ENCODE results near the gene AMOTL2.

The AMOTL2 gene

DNA sequence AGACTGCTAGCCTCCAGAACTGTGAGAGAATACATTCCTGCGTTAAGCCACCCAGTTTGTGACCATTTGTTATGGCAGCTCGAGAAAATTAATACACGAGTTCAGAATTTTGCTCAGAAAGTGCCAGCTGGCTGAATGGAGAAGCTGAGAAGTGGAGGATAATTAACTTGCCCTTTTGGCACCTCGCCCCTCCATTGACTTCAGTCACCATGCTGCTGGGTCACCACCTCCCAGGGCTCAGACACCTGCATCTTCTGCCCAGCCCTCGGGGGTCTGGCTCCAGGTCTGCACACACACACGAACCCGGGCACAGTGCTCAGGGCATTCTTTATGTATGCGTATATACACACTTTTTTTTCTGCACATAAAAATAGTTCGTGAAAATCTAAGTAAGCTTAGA lies 32.0 kb downstream of the AMOTL2 start:
- TF ChIP-seq, protein P1, sequence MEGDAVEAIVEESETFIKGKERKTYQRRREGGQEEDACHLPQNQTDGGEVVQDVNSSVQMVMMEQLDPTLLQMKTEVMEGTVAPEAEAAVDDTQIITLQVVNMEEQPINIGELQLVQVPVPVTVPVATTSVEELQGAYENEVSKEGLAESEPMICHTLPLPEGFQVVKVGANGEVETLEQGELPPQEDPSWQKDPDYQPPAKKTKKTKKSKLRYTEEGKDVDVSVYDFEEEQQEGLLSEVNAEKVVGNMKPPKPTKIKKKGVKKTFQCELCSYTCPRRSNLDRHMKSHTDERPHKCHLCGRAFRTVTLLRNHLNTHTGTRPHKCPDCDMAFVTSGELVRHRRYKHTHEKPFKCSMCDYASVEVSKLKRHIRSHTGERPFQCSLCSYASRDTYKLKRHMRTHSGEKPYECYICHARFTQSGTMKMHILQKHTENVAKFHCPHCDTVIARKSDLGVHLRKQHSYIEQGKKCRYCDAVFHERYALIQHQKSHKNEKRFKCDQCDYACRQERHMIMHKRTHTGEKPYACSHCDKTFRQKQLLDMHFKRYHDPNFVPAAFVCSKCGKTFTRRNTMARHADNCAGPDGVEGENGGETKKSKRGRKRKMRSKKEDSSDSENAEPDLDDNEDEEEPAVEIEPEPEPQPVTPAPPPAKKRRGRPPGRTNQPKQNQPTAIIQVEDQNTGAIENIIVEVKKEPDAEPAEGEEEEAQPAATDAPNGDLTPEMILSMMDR (IDR thresholded peaks at IDR 0.05; ENCODE audit: low read depth, low read length): no peak
- H3K4me3 ChIP-seq (ENCODE audit: low read depth, low read length): no peak overlapping the region

DNA sequence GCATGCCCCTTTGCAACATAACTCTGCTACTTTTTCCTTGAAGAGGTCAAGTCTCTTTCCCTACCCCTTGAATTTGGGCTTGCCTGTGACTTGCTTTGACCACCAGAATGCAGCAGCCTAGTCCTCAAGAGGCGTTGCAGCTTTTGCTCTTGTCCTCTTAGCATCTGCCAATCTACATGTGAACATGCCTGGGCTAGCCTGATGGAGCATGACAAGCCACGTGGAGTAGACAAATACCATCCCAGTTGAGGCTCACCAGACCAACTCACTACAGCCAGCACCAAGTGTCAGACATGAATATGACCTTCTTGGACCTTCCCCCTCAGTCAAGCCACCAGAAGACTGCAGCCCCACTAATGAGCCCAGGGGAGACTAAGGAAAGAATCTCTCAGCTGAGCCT lies 32.9 kb downstream of the AMOTL2 start:
- TF ChIP-seq, protein P1 (IDR thresholded peaks at IDR 0.05; ENCODE audit: low read depth, low read length): no peak
- no peak overlapping the region for H3K4me3 ChIP-seq (ENCODE audit: low read depth, low read length)

DNA sequence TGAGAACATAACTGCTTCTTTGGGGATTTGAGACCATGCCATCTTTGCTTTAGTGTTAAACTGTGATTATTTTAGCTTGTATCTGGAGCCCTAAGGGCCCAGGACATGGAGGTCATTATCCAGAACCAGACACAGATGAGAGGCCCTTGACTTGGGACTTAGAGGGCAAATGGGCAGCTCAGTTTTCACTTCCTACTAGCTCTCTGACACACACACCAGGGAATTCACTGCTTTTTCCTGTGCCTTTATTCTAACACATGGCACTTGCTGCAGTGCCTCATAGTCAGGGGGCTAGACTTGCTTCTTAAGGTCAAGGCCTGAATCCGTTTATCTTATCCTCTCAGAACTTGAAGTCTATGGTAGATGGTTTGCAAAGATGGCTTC lies 33.3 kb downstream of the AMOTL2 start:
- TF ChIP-seq, protein P1 (IDR thresholded peaks at IDR 0.05; ENCODE audit: low read depth, low read length): no peak
- no peak overlapping the region for H3K4me3 ChIP-seq (ENCODE audit: low read depth, low read length)

DNA sequence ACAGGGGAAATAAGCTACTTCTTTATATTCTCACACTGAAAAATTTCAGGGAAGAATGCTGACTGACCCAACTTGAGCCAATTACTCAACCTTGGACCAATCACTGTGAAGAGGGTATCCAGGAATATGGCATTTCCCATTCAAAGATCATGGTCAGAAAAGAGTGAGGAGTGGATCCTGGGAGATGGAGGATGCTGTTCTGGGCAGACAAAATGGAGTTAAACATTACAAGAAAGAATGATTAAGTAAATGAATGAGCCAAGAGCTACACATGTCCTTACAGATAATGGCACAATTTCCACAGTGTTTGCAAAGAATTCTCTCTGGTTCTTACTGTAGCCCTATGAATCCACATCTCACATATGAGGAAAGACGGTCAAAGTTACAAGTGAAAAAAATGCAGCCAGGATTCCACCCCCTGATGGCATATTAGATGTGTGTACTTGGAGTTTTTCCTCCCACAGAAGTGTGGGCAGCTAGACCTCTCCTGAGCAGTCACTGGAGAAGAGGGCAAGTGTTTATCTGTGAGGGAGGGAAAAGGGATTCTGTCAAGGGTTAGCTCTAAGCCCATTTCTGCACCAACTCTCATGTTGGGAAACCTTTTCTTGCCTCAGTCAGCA lies 33.8 kb downstream of the AMOTL2 start:
- TF ChIP-seq, protein P1 (IDR thresholded peaks at IDR 0.05; ENCODE audit: low read depth, low read length): no peak
- H3K4me3 ChIP-seq (ENCODE audit: low read depth, low read length): no peak overlapping the region

DNA sequence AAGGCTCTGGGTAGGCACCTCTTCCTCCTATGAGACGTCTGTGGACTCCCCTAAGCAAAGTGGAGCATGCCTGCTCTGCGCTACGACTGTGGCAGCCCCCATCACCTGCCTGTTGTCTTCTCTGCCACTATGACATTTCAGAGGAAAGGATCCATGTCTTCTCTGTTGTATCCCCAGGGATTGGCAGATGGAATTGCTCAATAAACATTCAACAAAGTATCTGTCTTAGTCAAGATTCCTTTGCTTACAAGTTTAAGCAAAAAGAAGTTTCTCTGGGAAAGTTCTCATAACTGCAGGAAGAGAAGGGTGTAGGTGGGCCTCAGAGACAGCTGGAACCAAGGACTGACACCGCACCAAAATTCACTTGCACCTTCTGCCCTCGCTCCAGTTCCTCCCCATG lies 34.3 kb downstream of the AMOTL2 start:
- no peak overlapping the region for H3K4me3 ChIP-seq (ENCODE audit: low read depth, low read length)
- TF ChIP-seq, protein P1 (IDR thresholded peaks at IDR 0.05; ENCODE audit: low read depth, low read length): no peak

DNA sequence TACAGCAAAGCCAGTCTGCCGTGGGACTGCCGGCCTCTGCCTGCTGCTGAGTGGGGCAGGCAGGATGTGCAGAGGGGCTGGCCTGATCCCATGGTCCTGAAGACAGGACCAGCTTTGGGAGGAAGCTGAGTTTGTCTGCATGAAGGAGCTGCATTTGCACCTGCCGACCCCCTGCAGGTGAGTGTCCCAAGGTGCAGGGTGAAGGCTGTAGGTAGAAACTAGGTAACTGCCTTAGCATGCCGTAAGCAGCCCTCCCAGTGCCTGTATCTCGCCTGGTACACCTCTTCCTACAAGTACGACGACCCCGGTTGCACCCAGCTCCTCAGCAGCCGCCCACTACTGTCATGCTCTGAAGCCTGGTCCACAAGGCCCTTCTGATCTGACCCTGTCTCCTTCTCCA lies 34.9 kb downstream of the AMOTL2 start:
- TF ChIP-seq, protein P1 (IDR thresholded peaks at IDR 0.05; ENCODE audit: low read depth, low read length): no peak

DNA sequence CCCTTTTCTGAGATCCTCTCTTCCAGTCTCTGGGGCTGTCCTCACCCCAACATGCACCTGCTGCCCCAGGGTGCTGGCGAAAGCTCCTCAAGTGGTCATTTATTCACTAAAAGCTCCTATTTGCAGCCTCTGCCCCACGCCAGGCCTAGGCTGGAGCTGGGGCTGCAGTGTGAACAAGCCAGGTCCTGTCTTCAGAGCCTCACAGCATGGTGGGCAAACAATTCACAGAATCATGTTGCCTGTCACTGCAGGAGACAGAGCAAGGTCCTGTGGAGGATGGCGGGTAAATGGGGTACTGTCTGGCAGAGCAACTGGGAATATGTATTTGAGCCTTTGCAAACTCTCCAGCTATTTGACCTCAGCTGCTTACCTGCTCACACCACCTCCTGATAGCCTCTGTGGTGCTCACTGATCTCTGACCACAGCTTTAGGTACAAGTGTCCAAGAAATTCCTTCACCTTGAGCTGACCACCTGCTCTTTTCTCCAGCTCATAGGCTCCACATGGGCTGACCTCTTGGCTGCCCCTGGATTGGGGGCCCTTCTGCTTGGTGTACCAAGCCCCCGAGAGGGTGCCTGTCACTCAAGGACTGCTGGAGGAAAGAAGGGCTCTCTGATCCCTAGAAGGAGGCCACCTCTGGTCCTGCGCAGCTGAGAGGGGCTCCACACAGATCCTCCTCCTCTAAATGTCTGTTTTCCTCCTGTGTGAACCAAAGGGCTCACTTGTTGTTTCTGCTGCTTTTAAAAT lies 35.6 kb downstream of the AMOTL2 start:
- TF ChIP-seq, protein P1 (IDR thresholded peaks at IDR 0.05; ENCODE audit: low read depth, low read length): no peak
- no peak overlapping the region for H3K4me3 ChIP-seq (ENCODE audit: low read depth, low read length)

More for the DNA sequence above, 34.9 kb downstream of the AMOTL2 start:
- H3K4me3 ChIP-seq (ENCODE audit: low read depth, low read length): no peak overlapping the region

Measured in WI38 (cell line).